Parathyroid adenoma (tissue), 2 donors: ENCODE measurements around the gene PHLDA1.

ENCODE experiments used
- H2AFZ ChIP-seq: fragments of 300-600 bp; sonication (generic); one replicate; pipeline ENCODE4 v1.7.0; 2017; ENCODE audit warnings: antibody characterized with exemption, mild to moderate bottlenecking
- H3K27ac ChIP-seq: fragments of 300-600 bp; sonication (generic); one replicate; pipeline ENCODE4 v1.7.0; 2017
- H3K27me3 ChIP-seq: fragments of 300-600 bp; sonication (generic); one replicate; pipeline ENCODE4 v1.7.0; 2017; ENCODE audit warnings: low read length; ENCODE audit not compliant: control insufficient read depth, insufficient read depth
- H3K36me3 ChIP-seq: fragments of 300-600 bp; sonication (generic); one replicate; pipeline ENCODE4 v1.7.0; 2017; ENCODE audit warnings: low read length; ENCODE audit not compliant: control insufficient read depth, insufficient read depth
- H3K4me1 ChIP-seq: fragments of 300-600 bp; sonication (generic); one replicate; pipeline ENCODE4 v1.7.0; 2017; ENCODE audit warnings: control low read depth
- H3K4me2 ChIP-seq: fragments of 300-600 bp; sonication (generic); one replicate; pipeline ENCODE4 v1.7.0; 2017; ENCODE audit warnings: low read length
- H3K4me3 ChIP-seq: fragments of 300-600 bp; sonication (generic); one replicate; pipeline ENCODE4 v1.7.0; 2017; ENCODE audit warnings: low read depth, low read length
- H3K79me2 ChIP-seq: fragments of 300-600 bp; sonication (generic); one replicate; pipeline ENCODE4 v1.7.0; 2017; ENCODE audit warnings: control low read depth
- H3K9ac ChIP-seq: fragments of 300-600 bp; sonication (generic); one replicate; pipeline ENCODE4 v1.7.0; 2017; ENCODE audit warnings: mild to moderate bottlenecking
- H3K9me3 ChIP-seq: fragments of 300-600 bp; sonication (generic); one replicate; pipeline ENCODE4 v1.7.0; 2017; ENCODE audit warnings: low read length; ENCODE audit not compliant: control insufficient read depth
- CTCF ChIP-seq: fragments of 300-600 bp; sonication (generic); IDR thresholded peaks from one replicate; pipeline ENCODE4 v1.7.0; 2017; ENCODE audit warnings: antibody characterized with exemption, mild to moderate bottlenecking
- donor health status: primary hyperparathyroidism.

PHLDA1 gene

GRCh38 chr12:76031414-76032042 lies at the start of gene PHLDA1:
Gene PHLDA1 (minus strand): TSS chr12:76031776.
- Histone ChIP-seq H3K27me3 (no peaks in the 10 kb centered on the region), H3K36me3 (no peaks in the 10 kb centered on the region), H3K4me1 (no peaks in the 10 kb centered on the region), H3K79me2 (no peaks in the 10 kb centered on the region), H3K4me2 (peak within 1 kb of the TSS; percentile 89), H3K9me3 (no peaks in the 10 kb centered on the region), H2AFZ (peak within 1 kb of the TSS; percentile 99), H3K4me3 (peak within 1 kb of the TSS; percentile 78), H3K9ac (peak within 1 kb of the TSS; percentile 23), H3K27ac (peak within 1 kb of the TSS; percentile 83)
- TF ChIP-seq CTCF = peak; percentile 57

DNA sequence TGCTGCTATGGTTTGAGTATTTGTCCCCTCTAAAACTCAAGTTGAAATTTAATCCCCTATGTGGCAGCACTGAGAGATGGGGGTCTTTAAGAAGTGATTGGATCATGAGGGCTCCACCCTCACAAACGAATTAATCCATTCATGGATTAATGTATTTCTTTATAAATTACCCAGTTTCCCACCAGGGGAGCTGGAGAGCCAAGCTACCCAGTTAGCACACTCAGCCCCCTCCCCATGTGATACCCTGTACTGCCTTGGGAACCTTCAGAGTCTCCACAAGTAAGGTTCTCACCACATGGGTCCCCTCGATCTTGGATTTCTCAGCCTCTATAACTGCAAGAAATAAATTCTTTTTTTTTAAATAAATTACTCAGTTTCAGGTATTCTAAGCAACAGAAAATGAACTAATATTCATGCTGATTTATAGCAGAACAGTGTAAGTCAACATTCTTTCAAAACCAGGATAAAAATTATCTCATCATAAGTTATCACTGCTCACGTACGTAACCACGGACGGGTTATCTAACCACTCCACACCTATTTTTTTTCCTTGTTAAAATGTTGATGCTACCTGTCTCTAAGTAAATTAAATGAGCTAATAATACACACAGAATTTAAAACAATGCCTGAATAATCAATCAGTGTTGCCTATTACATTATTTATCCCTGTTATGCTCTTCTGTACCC lies 49.3 kb upstream of the PHLDA1 start:
- no peak overlapping the region for H3K9ac ChIP-seq
- H3K36me3 ChIP-seq = no peaks in the 10 kb centered on the region
- no peak for TF ChIP-seq CTCF
- H3K27me3 ChIP-seq = no peaks in the 10 kb centered on the region
- no peak overlapping the region for H3K4me2 ChIP-seq
- H3K4me1 ChIP-seq = no peaks in the 10 kb centered on the region
- H2AFZ ChIP-seq = no peak overlapping the region
- H3K27ac ChIP-seq = no peak overlapping the region
- H3K4me3 ChIP-seq = no peak overlapping the region
- peaks cover 56% of the 10 kb centered on the region for H3K79me2 ChIP-seq
- peaks cover 2% of the 10 kb centered on the region for H3K9me3 ChIP-seq

GRCh38 chr12:76080017-76080728 lies 48.6 kb upstream of the PHLDA1 start:
- Histone ChIP-seq H3K4me3 (no peak overlapping the region), H3K9me3 (peaks cover 2% of the 10 kb centered on the region), H3K27ac (no peak overlapping the region), H2AFZ (no peak overlapping the region), H3K4me2 (no peak overlapping the region), H3K79me2 (peaks cover 59% of the 10 kb centered on the region), H3K27me3 (no peaks in the 10 kb centered on the region), H3K9ac (no peak overlapping the region), H3K36me3 (no peaks in the 10 kb centered on the region), H3K4me1 (no peaks in the 10 kb centered on the region)
- TF ChIP-seq CTCF = no peak

GRCh38 chr12:76078748-76079147 lies 47.2 kb upstream of the PHLDA1 start:
- Histone ChIP-seq H3K79me2 (peaks cover 68% of the 10 kb centered on the region), H3K4me2 (no peak overlapping the region), H3K9me3 (peaks cover 2% of the 10 kb centered on the region), H3K9ac (no peak overlapping the region), H3K4me3 (no peak overlapping the region), H2AFZ (no peak overlapping the region), H3K27me3 (no peaks in the 10 kb centered on the region), H3K36me3 (no peaks in the 10 kb centered on the region), H3K4me1 (no peaks in the 10 kb centered on the region), H3K27ac (no peak overlapping the region)
- TF ChIP-seq CTCF = no peak
